Measurements from ENCODE around the gene CHMP2A. TPM values are rescaled to one million over a fixed set of nuclear protein-coding genes. Genes with fewer than 3 reads are reported as not detected.

The CHMP2A gene
- total RNA-seq, 1 experiment from 2014 or later, result 109 TPM

DNA sequence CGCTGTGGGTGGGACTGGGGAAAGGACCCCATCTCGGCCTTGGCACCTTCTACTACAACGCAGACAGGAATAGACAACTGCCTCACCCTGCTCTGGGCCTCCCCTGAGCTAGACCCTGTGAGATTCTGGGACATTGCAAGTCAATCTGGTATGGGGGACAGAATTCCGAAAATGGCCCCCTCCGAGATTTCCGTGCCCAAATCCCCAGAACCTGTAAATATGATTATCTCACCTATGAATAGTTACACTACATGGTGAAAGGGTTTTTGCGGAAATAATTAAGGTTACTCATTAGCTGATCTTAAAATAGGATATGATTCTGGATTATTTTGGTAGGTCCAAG lies 34.7 kb downstream of the CHMP2A start:
- no peak for DNase-seq (ENCODE audit: low spot score)
- Mint-ChIP-seq H3K27me3 (ENCODE audit: low read depth) (no peaks in the 10 kb centered on the region), H3K9me3 (no peaks in the 10 kb centered on the region), H3K27ac (peak overlapping the region; percentile 99), H3K4me1 (peaks cover 47% of the 10 kb centered on the region), H3K36me3 (peaks cover 5% of the 10 kb centered on the region), H3K4me3 (peak overlapping the region; percentile 97)
- CTCF ChIA-PET, result interaction anchor here (0.9 to 6.5 kb wide), 23 partner anchors 8 to 191 kb away, joined by 3 to 60 read pairs (median 8); partner anchors contain the start of genes CHMP2A, RNF225, TRIM28 and UBE2M
- TF ChIP-seq ESRRA (CRISPR knock-in tag; IDR thresholded peaks at IDR 0.05; ENCODE audit: borderline replicate concordance) (no peak), ZNF671 (CRISPR knock-in tag; IDR thresholded peaks at IDR 0.05) (no peak), NR2C2 (CRISPR knock-in tag; IDR thresholded peaks at IDR 0.05) (no peak), NR3C1 (CRISPR knock-in tag; conservative IDR thresholded peaks at IDR 0.05; ENCODE audit: low read depth) (no peak), CBFB (CRISPR knock-in tag; IDR thresholded peaks at IDR 0.05; ENCODE audit: low read depth) (no peak), EMX1 (CRISPR knock-in tag; IDR thresholded peaks at IDR 0.05) (no peak), RORB (CRISPR knock-in tag; IDR thresholded peaks at IDR 0.05) (no peak), OVOL2 (CRISPR knock-in tag; IDR thresholded peaks at IDR 0.05; ENCODE audit: borderline replicate concordance) (no peak), ZNF396 (CRISPR knock-in tag; IDR thresholded peaks at IDR 0.05; ENCODE audit: borderline replicate concordance) (no peak), SOX15 (CRISPR knock-in tag; IDR thresholded peaks at IDR 0.05) (no peak), FOXK1 (CRISPR knock-in tag; IDR thresholded peaks at IDR 0.05) (no peak), CREM (CRISPR knock-in tag; IDR thresholded peaks at IDR 0.05) (no peak)
- TF ChIP-seq, protein P1, sequence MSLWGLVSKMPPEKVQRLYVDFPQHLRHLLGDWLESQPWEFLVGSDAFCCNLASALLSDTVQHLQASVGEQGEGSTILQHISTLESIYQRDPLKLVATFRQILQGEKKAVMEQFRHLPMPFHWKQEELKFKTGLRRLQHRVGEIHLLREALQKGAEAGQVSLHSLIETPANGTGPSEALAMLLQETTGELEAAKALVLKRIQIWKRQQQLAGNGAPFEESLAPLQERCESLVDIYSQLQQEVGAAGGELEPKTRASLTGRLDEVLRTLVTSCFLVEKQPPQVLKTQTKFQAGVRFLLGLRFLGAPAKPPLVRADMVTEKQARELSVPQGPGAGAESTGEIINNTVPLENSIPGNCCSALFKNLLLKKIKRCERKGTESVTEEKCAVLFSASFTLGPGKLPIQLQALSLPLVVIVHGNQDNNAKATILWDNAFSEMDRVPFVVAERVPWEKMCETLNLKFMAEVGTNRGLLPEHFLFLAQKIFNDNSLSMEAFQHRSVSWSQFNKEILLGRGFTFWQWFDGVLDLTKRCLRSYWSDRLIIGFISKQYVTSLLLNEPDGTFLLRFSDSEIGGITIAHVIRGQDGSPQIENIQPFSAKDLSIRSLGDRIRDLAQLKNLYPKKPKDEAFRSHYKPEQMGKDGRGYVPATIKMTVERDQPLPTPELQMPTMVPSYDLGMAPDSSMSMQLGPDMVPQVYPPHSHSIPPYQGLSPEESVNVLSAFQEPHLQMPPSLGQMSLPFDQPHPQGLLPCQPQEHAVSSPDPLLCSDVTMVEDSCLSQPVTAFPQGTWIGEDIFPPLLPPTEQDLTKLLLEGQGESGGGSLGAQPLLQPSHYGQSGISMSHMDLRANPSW (CRISPR knock-in tag; conservative IDR thresholded peaks at IDR 0.05; ENCODE audit: low read depth), result no peak
- TF ChIP-seq, protein P2, sequence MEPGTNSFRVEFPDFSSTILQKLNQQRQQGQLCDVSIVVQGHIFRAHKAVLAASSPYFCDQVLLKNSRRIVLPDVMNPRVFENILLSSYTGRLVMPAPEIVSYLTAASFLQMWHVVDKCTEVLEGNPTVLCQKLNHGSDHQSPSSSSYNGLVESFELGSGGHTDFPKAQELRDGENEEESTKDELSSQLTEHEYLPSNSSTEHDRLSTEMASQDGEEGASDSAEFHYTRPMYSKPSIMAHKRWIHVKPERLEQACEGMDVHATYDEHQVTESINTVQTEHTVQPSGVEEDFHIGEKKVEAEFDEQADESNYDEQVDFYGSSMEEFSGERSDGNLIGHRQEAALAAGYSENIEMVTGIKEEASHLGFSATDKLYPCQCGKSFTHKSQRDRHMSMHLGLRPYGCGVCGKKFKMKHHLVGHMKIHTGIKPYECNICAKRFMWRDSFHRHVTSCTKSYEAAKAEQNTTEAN (CRISPR knock-in tag; IDR thresholded peaks at IDR 0.05), result no peak
- TF ChIP-seq, protein P3, sequence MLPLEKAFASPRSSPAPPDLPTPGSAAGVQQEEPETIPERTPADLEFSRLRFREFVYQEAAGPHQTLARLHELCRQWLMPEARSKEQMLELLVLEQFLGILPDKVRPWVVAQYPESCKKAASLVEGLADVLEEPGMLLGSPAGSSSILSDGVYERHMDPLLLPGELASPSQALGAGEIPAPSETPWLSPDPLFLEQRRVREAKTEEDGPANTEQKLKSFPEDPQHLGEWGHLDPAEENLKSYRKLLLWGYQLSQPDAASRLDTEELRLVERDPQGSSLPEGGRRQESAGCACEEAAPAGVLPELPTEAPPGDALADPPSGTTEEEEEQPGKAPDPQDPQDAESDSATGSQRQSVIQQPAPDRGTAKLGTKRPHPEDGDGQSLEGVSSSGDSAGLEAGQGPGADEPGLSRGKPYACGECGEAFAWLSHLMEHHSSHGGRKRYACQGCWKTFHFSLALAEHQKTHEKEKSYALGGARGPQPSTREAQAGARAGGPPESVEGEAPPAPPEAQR (CRISPR knock-in tag; IDR thresholded peaks at IDR 0.05), result no peak
- TF ChIP-seq, protein P4, sequence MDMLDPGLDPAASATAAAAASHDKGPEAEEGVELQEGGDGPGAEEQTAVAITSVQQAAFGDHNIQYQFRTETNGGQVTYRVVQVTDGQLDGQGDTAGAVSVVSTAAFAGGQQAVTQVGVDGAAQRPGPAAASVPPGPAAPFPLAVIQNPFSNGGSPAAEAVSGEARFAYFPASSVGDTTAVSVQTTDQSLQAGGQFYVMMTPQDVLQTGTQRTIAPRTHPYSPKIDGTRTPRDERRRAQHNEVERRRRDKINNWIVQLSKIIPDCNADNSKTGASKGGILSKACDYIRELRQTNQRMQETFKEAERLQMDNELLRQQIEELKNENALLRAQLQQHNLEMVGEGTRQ (CRISPR knock-in tag; IDR thresholded peaks at IDR 0.05), result no peak
- TF ChIP-seq, protein P5, sequence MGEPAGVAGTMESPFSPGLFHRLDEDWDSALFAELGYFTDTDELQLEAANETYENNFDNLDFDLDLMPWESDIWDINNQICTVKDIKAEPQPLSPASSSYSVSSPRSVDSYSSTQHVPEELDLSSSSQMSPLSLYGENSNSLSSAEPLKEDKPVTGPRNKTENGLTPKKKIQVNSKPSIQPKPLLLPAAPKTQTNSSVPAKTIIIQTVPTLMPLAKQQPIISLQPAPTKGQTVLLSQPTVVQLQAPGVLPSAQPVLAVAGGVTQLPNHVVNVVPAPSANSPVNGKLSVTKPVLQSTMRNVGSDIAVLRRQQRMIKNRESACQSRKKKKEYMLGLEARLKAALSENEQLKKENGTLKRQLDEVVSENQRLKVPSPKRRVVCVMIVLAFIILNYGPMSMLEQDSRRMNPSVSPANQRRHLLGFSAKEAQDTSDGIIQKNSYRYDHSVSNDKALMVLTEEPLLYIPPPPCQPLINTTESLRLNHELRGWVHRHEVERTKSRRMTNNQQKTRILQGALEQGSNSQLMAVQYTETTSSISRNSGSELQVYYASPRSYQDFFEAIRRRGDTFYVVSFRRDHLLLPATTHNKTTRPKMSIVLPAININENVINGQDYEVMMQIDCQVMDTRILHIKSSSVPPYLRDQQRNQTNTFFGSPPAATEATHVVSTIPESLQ (CRISPR knock-in tag; IDR thresholded peaks at IDR 0.05), result no peak
- TF ChIP-seq, protein P6, sequence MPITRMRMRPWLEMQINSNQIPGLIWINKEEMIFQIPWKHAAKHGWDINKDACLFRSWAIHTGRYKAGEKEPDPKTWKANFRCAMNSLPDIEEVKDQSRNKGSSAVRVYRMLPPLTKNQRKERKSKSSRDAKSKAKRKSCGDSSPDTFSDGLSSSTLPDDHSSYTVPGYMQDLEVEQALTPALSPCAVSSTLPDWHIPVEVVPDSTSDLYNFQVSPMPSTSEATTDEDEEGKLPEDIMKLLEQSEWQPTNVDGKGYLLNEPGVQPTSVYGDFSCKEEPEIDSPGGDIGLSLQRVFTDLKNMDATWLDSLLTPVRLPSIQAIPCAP (CRISPR knock-in tag; IDR thresholded peaks at IDR 0.05), result no peak
- POLR2A ChIA-PET, result interaction anchor here (0.6 to 3.3 kb wide), 15 partner anchors 9 to 61 kb away, joined by 3 to 34 read pairs (median 6); partner anchors contain the start of genes CHMP2A, TRIM28 and ZNF446
- no peak for ATAC-seq
